ENCODE data around the gene CAPN9.

GRCh38 chr1:230757856-230758708 lies 10.9 kb downstream of the CAPN9 start:
- TF ChIP-seq MYC (IDR thresholded peaks at IDR 0.05; ENCODE audit: low read depth, low read length), result no peak
- no peak for TF ChIP-seq MYC (CRISPR knock-in tag; IDR thresholded peaks at IDR 0.05; ENCODE audit: borderline replicate concordance, low read depth)
- TF ChIP-seq ZNF589 (CRISPR knock-in tag; IDR thresholded peaks at IDR 0.05; ENCODE audit: low read depth), result no peak
- TF ChIP-seq, protein P1, sequence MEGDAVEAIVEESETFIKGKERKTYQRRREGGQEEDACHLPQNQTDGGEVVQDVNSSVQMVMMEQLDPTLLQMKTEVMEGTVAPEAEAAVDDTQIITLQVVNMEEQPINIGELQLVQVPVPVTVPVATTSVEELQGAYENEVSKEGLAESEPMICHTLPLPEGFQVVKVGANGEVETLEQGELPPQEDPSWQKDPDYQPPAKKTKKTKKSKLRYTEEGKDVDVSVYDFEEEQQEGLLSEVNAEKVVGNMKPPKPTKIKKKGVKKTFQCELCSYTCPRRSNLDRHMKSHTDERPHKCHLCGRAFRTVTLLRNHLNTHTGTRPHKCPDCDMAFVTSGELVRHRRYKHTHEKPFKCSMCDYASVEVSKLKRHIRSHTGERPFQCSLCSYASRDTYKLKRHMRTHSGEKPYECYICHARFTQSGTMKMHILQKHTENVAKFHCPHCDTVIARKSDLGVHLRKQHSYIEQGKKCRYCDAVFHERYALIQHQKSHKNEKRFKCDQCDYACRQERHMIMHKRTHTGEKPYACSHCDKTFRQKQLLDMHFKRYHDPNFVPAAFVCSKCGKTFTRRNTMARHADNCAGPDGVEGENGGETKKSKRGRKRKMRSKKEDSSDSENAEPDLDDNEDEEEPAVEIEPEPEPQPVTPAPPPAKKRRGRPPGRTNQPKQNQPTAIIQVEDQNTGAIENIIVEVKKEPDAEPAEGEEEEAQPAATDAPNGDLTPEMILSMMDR (IDR thresholded peaks at IDR 0.05 in 2 of 3, conservative IDR thresholded peaks at IDR 0.05 in 1 of 3; ENCODE audit: insufficient read depth in 2 of 3, low read depth in 1 of 3, low read length in 3 of 3), result no peak
- TF ChIP-seq YY1 (IDR thresholded peaks at IDR 0.05; ENCODE audit: borderline replicate concordance in 1 of 3, control insufficient read depth in 1 of 3, extremely low read depth in 1 of 3, insufficient read depth in 3 of 3, insufficient read length in 1 of 3, insufficient replicate concordance in 2 of 3, low read depth in 1 of 3, low read length in 2 of 3), result no peak
- no peak for TF ChIP-seq KDM1A (IDR thresholded peaks at IDR 0.05)
